GM12801 (cell line): ENCODE results near the gene GALNT3.

Experiments used
- TF ChIP-seq, protein P1 (sequence below): IDR thresholded peaks from one replicate; pipeline ENCODE4 v1.5.1; 2011; ENCODE audit warnings: control low read depth; ENCODE audit not compliant: insufficient read length; ENCODE audit errors: extremely low read depth

Gene GALNT3

DNA sequence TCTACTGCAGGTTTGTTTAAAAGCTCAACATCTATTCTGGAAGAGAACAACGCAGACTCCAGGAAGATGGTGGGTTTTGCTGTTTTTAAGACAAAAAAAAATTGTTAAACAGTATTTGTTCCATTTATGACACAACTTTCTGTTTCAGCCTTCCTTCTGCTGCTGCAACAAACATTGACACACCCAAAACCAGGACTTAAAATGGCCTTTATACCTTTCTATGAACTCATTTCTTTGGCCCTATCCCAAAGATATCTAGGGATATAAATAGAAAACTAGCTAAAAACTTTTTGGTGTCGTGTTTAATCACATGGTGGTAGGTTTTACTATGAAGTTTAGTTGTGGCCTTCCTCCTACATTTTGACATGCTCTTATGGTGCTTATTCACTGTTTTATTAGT is 964 bp upstream of the GALNT3 start:
- TF ChIP-seq, protein P1, sequence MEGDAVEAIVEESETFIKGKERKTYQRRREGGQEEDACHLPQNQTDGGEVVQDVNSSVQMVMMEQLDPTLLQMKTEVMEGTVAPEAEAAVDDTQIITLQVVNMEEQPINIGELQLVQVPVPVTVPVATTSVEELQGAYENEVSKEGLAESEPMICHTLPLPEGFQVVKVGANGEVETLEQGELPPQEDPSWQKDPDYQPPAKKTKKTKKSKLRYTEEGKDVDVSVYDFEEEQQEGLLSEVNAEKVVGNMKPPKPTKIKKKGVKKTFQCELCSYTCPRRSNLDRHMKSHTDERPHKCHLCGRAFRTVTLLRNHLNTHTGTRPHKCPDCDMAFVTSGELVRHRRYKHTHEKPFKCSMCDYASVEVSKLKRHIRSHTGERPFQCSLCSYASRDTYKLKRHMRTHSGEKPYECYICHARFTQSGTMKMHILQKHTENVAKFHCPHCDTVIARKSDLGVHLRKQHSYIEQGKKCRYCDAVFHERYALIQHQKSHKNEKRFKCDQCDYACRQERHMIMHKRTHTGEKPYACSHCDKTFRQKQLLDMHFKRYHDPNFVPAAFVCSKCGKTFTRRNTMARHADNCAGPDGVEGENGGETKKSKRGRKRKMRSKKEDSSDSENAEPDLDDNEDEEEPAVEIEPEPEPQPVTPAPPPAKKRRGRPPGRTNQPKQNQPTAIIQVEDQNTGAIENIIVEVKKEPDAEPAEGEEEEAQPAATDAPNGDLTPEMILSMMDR, result no peak

DNA sequence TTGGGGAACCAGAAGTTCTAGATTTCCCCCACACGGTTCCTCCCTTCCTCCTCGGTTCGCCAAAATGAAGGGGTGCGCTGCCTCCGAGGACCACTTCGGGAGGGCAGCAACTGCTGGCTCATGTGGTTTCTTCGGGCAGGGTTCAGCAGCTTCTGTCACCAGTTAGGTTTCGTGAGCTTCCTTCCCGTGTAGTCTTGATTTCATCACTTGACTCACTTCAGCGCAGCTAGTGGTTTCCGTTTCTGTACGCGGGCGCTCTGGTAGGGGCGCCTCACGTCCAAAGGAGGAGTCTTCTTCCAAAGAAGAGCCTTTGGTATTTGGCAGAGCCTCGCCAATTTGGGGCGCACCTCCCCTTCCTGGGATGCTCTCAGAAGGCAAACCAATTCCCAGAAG is 485 bp upstream of the GALNT3 start:
- TF ChIP-seq, protein P1, result no peak

DNA sequence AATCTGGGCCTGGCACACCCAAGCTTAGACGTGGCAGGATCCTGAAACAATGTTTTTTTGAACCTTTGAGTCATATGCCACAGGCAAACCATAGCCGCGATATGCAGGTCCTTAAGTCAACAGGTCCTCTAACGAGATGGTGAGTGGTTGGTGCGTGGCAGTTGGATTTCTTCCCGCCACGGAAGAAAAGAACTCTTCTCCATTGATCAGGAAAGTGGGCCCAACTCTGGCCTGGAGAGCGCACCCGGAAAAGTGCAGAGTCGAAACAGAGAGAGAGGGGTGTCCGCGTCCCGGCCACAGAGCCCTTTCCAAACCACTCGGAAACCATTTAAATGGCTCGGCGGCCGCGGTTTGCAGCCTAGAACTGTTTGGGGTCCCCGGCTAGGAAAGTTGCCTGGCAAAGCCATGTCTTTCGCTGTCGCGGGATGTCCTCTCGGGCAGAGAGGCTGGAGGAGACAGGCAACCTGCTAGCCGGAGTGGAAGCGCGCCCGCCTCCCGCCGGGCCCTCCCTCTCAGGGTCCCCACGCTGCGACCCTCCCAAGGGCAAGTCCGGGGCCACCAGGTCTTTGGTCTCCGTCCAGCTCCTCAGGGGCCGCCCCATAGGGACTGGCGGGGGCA is 777 bp downstream of the GALNT3 start:
- TF ChIP-seq, protein P1, result no peak

DNA sequence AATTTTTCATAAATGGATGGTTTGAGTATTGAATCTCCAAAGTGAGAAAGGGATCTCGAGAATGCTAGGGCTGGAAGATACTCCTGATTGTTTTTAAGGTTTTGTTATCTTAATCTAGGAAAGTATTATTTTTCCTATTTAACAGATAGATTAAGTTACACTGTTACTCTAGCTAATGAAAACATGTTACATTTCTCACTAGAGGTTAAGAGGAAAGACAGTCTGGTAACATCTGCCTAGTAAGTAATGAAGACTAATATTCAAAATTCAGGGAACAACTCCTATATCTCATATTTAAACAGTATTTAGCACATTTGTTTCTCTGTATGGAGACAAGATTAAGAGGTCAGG is 2.0 kb downstream of the GALNT3 start:
- TF ChIP-seq, protein P1, result no peak

DNA sequence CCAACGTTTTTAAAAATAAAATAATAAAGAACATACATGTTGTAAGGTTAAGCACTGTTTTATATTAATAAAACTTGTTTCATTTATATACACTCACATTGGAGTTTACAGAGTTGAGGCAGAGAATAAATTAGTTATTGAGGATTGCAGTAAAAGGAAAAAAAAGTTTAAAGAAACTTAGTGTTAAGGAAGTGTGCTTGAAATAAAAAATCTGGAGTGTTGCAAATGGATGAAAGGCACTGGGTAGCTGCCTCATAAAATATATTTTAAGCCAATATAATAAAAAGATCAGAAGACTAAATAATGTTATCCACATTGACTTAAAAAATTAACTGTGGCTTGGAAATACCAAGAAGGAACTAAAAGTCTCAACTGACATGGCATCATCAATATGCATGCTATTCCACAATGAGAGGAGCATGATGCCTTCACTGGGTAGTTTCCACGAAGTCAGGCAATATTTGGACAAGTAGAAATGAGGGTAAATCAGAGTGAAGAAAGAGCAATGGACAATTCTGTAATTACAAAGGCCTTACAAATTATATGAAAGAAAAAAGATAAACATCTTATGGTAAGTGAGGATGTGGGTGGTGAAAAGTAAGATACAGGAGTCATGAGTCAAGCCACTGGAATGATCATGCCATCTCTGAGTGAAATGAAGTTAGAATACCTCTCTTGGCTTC is 2.5 kb downstream of the GALNT3 start:
- TF ChIP-seq, protein P1, result no peak

DNA sequence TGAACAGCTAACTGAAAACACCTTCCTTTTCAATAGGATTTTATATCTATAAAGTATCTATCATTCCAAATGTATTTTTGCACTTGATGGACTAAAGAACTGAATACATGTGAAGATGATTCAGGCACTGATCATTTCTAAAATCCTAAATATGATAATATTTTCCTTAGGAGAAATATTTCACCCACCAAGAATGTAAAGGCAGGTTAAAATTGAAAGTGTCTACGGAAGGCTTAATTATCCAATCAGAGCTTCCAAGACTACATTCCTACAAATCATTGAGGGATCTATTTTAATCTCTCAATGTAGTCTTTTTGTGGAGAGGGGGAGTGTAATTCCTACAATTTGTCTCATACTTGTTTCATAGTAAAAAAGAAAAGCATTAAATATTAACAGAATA is 3.6 kb downstream of the GALNT3 start:
- TF ChIP-seq, protein P1, result no peak

DNA sequence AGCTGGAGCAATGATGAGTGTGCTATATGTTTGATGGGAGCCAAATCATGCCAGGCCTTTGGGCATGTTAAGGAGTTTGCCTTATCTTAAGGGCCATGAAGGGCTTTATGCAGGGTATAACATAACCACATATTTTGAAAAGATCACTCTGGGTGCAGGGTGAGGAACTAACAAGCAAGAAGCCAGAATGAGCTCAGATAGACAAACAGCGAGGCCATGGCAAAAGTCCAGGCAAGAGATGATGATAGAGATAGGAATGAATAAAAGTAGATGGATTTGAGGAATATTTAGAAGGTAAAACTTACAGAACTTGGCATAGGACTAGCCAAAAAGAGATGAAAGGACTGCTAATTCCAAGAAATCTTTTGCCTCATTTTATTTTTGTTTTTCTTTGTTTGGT is 6.7 kb downstream of the GALNT3 start:
- TF ChIP-seq, protein P1, result no peak
